ENCODE measurements around the gene BPIFB4. TPM values are rescaled to one million over a fixed set of nuclear protein-coding genes. Genes with fewer than 3 reads are reported as not detected.
"Not testable (repeated sequence)": the region's sequence is repeated elsewhere in the genome, so short reads cannot be mapped to it uniquely, and the experiment has no call there.

BPIFB4 gene
- total RNA-seq: not detected

DNA sequence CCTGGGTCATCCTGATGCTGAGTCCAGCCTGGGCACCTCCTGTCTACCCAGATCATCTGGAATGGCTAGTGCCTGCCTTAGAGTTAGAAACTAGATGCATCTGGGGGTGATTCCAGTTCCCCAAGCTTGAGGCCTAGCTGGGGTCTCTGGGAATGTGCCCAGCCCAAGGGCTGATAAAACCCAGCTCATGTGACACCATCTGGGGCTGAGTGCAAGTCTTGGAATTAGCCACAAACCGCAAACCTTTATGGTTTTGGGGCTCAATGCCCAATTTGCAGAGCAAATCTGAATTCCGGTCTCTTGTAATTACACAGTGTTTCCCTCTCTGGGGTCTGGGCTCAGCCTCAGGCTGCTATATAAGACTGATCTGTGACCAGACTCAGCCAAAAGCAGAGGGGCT is at the start of gene BPIFB4:
Gene BPIFB4 (plus strand): TSS at position 385 of the 400 bp plus-strand sequence. CDS start 1,884 bp downstream, outside the sequence.
- POLR2A ChIA-PET: no interaction called here
- peaks cover 6% of the 10 kb centered on the region for H3K27me3 Mint-ChIP-seq
- no peaks in the 10 kb centered on the region for H3K4me1 Mint-ChIP-seq
- DNase-seq: no peak
- ATAC-seq (ENCODE audit: low read depth): no peak
- H3K9me3 Mint-ChIP-seq: no peaks in the 10 kb centered on the region
- no peaks in the 10 kb centered on the region for H3K36me3 Mint-ChIP-seq
- H3K4me3 Mint-ChIP-seq: no peak within 1 kb of the TSS
- no peak within 1 kb of the TSS for H3K27ac Mint-ChIP-seq

DNA sequence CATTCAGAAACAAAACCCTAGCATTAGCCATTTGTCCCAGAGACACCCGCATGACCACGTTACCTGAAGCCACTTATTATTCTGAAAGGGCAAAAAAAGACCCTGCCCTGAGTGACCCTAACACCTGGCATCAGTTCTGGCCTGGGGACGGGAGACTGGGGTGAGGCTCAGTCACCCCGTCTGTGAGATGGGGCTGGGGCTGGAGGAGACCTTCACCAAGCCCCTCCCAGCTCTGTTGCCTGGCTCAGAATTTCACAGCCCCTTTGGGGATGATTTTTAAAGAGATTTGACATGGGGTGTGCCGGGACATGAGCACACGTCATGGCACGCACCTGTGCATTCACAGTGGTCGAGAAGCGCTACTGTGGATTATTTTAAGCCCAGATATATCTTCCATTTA is 49.4 kb upstream of the BPIFB4 start:
- POLR2A ChIA-PET: no interaction called here
- Mint-ChIP-seq H3K4me1 (no peaks in the 10 kb centered on the region), H3K27me3 (no peaks in the 10 kb centered on the region), H3K9me3 (no peaks in the 10 kb centered on the region), H3K4me3 (no peak overlapping the region), H3K36me3 (no peaks in the 10 kb centered on the region), H3K27ac (no peak overlapping the region)
- ATAC-seq (ENCODE audit: low read depth) (no peak), DNase-seq (no peak)

DNA sequence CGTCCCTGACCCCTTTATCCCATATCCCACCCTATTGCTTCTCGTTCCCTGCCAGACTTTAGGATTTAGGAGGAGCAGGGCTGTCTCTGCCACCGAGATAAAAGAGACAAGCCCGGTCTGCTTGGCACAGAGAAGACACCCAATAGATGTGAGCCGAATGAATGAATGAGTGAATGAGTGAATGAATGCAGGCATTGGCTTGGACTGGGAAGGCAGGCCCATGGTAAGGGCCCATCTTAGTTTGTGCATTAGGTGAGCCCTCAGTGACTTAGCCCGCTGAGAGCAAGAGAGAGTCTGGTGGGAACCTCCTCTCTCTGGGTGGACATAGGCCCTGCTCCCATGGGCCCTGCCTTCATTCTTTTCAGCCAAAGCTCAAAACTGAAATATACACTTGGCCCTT is 48.9 kb upstream of the BPIFB4 start:
- ATAC-seq (ENCODE audit: low read depth): no peak
- POLR2A ChIA-PET: no interaction called here
- no peaks in the 10 kb centered on the region for H3K36me3 Mint-ChIP-seq
- no peaks in the 10 kb centered on the region for H3K9me3 Mint-ChIP-seq
- no peak overlapping the region for H3K4me3 Mint-ChIP-seq
- no peak for DNase-seq
- H3K4me1 Mint-ChIP-seq: no peaks in the 10 kb centered on the region
- no peak overlapping the region for H3K27ac Mint-ChIP-seq
- no peaks in the 10 kb centered on the region for H3K27me3 Mint-ChIP-seq

- Mint-ChIP-seq H3K4me3 (no peak within 1 kb of the TSS), H3K27ac (no peak within 1 kb of the TSS), H3K27me3 (no peaks in the 10 kb centered on the region), H3K9me3 (no peaks in the 10 kb centered on the region), H3K4me1 (no peaks in the 10 kb centered on the region), H3K36me3 (no peaks in the 10 kb centered on the region)
- POLR2A ChIA-PET: no interaction called here
- ATAC-seq (ENCODE audit: low read depth) (no peak), DNase-seq (no peak)
Measured at GRCh38 chr20:33031531-33031930, 47.9 kb upstream of the BPIFB4 start, which contains the start of gene BPIFB6. Gene BPIFB6 (plus strand): TSS chr20:33031648. CDS start chr20:33031648, 0 bp downstream.

DNA sequence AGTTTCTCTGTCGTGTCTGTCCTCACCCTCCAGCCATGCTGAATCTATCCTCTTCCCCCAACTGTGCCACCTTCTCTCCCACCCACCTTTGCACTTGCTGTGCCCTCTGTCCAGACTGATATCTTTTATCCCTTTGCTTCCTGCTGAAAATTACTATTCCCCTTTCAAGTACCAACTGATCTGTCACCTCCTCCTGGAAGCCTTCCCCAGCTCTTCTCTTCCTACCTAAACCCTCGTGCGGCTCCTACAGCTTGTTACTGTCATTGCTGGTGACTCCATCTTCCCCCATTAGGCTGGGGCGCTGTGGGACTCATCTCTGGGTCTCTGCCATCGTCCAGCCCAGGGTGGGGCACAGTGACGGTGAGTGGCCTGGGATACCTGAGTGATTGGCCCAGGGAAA is 46.9 kb upstream of the BPIFB4 start:
- DNase-seq: no peak
- Mint-ChIP-seq H3K27me3 (no peaks in the 10 kb centered on the region), H3K36me3 (no peaks in the 10 kb centered on the region), H3K4me1 (no peaks in the 10 kb centered on the region), H3K27ac (peak overlapping the region; percentile 44), H3K4me3 (no peak overlapping the region), H3K9me3 (no peaks in the 10 kb centered on the region)
- no peak for ATAC-seq (ENCODE audit: low read depth)
- POLR2A ChIA-PET: no interaction called here

DNA sequence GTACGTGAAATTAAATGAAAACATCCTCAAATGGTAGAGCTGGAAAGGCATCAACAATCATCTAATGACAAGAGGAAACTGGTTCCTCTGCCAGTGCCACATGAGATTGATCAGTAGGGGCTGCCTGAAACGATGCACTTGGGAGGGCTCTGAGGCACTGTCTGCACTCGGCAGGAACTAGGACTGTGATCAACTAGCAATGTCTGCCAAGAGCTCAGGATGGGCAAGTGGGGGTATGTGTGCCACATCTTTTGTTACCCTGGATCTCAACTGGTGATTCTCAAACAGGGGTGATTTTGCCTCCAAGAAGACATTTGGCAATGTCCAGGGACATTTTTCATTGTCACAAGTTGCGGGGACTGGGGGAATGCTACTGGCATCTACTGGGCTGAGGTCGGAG is 46.1 kb upstream of the BPIFB4 start:
- Mint-ChIP-seq H3K9me3 (no peaks in the 10 kb centered on the region), H3K4me3 (no peak overlapping the region), H3K27me3 (no peaks in the 10 kb centered on the region), H3K27ac (no peak overlapping the region), H3K4me1 (no peaks in the 10 kb centered on the region), H3K36me3 (no peaks in the 10 kb centered on the region)
- POLR2A ChIA-PET: no interaction called here
- DNase-seq: no peak
- no peak for ATAC-seq (ENCODE audit: low read depth)

DNA sequence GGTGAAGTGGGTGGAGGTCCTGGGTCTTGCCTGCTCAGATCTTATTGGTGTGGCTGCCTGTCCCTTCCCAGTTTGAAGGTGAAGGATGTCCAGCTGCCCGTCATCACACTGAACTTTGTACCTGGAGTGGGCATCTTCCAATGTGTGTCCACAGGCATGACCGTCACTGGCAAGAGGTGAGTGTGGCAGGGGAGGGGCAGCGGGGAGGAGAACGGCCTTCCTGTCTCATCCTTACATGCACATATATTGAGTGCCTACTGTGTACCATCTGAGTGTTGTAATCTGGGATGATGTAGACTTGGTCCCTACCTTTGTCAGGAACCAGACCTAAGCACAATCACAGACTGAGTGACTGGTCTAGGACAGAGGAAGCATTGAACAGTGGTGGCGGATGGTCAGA is 45.3 kb upstream of the BPIFB4 start:
- Mint-ChIP-seq H3K4me3 (no peak overlapping the region), H3K4me1 (no peaks in the 10 kb centered on the region), H3K27ac (no peak overlapping the region), H3K36me3 (no peaks in the 10 kb centered on the region), H3K9me3 (no peaks in the 10 kb centered on the region), H3K27me3 (no peaks in the 10 kb centered on the region)
- no peak for ATAC-seq (ENCODE audit: low read depth)
- POLR2A ChIA-PET: no interaction called here
- DNase-seq: no peak

DNA sequence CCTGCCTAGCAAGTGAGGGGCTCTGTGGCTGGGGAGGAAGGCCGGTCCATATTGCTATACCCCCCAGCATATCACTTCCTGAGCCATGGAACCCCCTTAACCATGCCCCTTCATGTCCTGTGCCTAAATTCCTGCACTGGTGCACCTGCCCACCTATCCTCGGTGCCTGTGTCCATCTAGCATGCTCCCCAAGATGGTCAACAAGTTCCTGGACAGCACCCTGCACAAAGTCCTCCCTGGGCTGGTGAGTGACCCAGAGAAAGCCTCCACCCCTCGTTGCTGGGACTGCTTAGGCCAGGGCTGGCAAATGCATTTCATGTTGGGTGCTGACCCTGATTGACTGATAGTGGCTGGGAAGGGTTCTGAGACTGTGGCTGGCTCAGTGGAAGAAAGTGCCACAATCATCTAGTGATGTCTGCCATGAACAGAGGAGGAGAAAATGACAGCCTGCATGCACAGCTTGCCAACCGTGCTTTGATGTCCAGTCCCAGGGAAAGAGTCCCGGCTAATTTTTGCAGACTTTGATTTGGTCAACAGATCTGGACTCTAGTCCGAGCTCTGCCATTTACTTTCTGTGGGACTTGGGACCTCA is 44.4 kb upstream of the BPIFB4 start:
- H3K9me3 Mint-ChIP-seq: no peaks in the 10 kb centered on the region
- H3K36me3 Mint-ChIP-seq: no peaks in the 10 kb centered on the region
- POLR2A ChIA-PET: no interaction called here
- no peak for ATAC-seq (ENCODE audit: low read depth)
- H3K27me3 Mint-ChIP-seq: no peaks in the 10 kb centered on the region
- H3K27ac Mint-ChIP-seq: no peak overlapping the region
- H3K4me1 Mint-ChIP-seq: no peaks in the 10 kb centered on the region
- DNase-seq: no peak
- H3K4me3 Mint-ChIP-seq: no peak overlapping the region

DNA sequence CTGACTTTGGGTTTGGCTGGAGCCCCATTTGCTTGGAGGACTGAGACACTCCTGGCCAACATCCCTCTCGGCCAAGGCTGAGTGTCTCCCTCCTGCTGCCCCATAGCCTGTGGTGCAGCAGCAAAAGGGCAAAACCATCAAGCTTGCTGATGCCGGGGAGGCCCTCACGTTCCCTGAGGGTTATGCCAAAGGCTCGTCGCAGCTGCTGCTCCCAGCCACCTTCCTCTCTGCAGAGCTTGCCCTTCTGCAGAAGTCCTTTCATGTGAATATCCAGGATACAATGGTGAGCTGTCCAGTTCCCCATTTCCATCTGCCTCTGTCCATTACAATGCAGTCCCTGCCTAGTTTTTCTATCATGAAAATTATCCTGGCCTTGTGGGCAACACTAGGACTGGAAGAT is 42.0 kb upstream of the BPIFB4 start:
- H3K27me3 Mint-ChIP-seq: peaks cover 2% of the 10 kb centered on the region
- no peak overlapping the region for H3K27ac Mint-ChIP-seq
- no peaks in the 10 kb centered on the region for H3K4me1 Mint-ChIP-seq
- H3K4me3 Mint-ChIP-seq: no peak overlapping the region
- no peaks in the 10 kb centered on the region for H3K36me3 Mint-ChIP-seq
- POLR2A ChIA-PET: no interaction called here
- ATAC-seq (ENCODE audit: low read depth) (no peak), DNase-seq (no peak)
- H3K9me3 Mint-ChIP-seq: no peaks in the 10 kb centered on the region

DNA sequence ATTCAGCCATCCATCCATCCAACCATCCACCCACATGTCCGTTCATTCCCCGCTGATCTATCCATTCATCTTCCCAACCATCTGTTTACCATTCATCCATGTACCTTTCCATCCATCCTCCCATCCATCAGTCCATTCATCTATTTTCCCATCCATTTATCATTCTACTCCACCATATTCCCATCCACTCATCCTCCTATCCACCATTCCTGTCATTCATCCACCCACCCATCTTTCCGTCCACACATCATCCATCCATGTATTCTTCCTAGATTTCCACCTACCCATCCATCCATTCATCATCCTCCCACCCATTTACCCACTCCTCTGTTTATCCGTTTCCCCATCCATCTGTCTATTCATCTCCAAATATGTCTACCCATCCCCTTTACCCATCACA is 41.2 kb upstream of the BPIFB4 start:
- ATAC-seq (ENCODE audit: low read depth) (no peak), DNase-seq (no peak)
- POLR2A ChIA-PET: no interaction called here
- H3K4me1 Mint-ChIP-seq: no peaks in the 10 kb centered on the region
- no peak overlapping the region for H3K4me3 Mint-ChIP-seq
- no peaks in the 10 kb centered on the region for H3K36me3 Mint-ChIP-seq
- H3K27ac Mint-ChIP-seq: no peak overlapping the region
- peaks cover 2% of the 10 kb centered on the region for H3K27me3 Mint-ChIP-seq
- no peaks in the 10 kb centered on the region for H3K9me3 Mint-ChIP-seq

- no peaks in the 10 kb centered on the region for H3K36me3 Mint-ChIP-seq
- POLR2A ChIA-PET: no interaction called here
- H3K27me3 Mint-ChIP-seq: peaks cover 2% of the 10 kb centered on the region
- no peaks in the 10 kb centered on the region for H3K4me1 Mint-ChIP-seq
- no peak overlapping the region for H3K4me3 Mint-ChIP-seq
- H3K27ac Mint-ChIP-seq: no peak overlapping the region
- H3K9me3 Mint-ChIP-seq: peaks cover 4% of the 10 kb centered on the region
- DNase-seq: no peak
- no peak for ATAC-seq (ENCODE audit: low read depth)
Measured at GRCh38 chr20:33042430-33042829, 37.0 kb upstream of the BPIFB4 start.

- H3K27ac Mint-ChIP-seq: no peak overlapping the region
- ATAC-seq (ENCODE audit: low read depth) (no peak), DNase-seq (no peak)
- H3K9me3 Mint-ChIP-seq: peaks cover 4% of the 10 kb centered on the region
- POLR2A ChIA-PET: no interaction called here
- H3K36me3 Mint-ChIP-seq: no peaks in the 10 kb centered on the region
- no peaks in the 10 kb centered on the region for H3K4me1 Mint-ChIP-seq
- peaks cover 2% of the 10 kb centered on the region for H3K27me3 Mint-ChIP-seq
- no peak overlapping the region for H3K4me3 Mint-ChIP-seq
Measured at GRCh38 chr20:33042983-33043730, 36.3 kb upstream of the BPIFB4 start.

GRCh38 chr20:33043731-33044181 is 35.7 kb upstream of the BPIFB4 start:
- Mint-ChIP-seq H3K4me3 (no peak overlapping the region), H3K27me3 (peaks cover 2% of the 10 kb centered on the region), H3K9me3 (peaks cover 4% of the 10 kb centered on the region), H3K27ac (no peak overlapping the region), H3K4me1 (no peaks in the 10 kb centered on the region), H3K36me3 (no peaks in the 10 kb centered on the region)
- POLR2A ChIA-PET: no interaction called here
- no peak for ATAC-seq (ENCODE audit: low read depth)
- no peak for DNase-seq

- POLR2A ChIA-PET: not testable (repeated sequence)
Measured at GRCh38 chr20:33045129-33045721, 34.2 kb upstream of the BPIFB4 start.

More at GRCh38 chr20:33045129-33045721, 34.2 kb upstream of the BPIFB4 start:
- not testable (repeated sequence) for DNase-seq; H3K36me3 Mint-ChIP-seq; H3K27ac Mint-ChIP-seq; H3K4me1 Mint-ChIP-seq; ATAC-seq (ENCODE audit: low read depth); H3K27me3 Mint-ChIP-seq; H3K4me3 Mint-ChIP-seq; H3K9me3 Mint-ChIP-seq

Data from activated naive CD8-positive, alpha-beta T cell treated with anti-CD3 and anti-CD28 coated beads, Interleukin-2, amount 10 ng/mL, durations not matched to agents 7 days and 5 days (primary cell).